GM12891 (cell line): ENCODE measurements around the gene UGT1A6.

ENCODE experiments used
- DNase-seq: peaks from one replicate; pipeline ENCODE4 v3.0.0; 2011; ENCODE audit warnings: low spot score; ENCODE audit not compliant: insufficient read length
- FAIRE-seq: peaks from 2 replicates; lab custom pipeline; 2011; peaks lifted over from hg19 to GRCh38; lab: Jason Lieb, UNC
- PAX5 ChIP-seq: IDR thresholded peaks from 2 replicates; pipeline ENCODE4 v1.6.1; 2011; ENCODE audit warnings: low read length, moderate library complexity, mild to moderate bottlenecking; ENCODE audit not compliant: insufficient read depth, severe bottlenecking
- POLR2A ChIP-seq: IDR thresholded peaks from 2 replicates; pipeline ENCODE4 v1.6.1; 2011; ENCODE audit warnings: low read depth, low read length, control low read depth
- POLR2AphosphoS5 ChIP-seq: IDR thresholded peaks from 2 replicates; pipeline ENCODE4 v1.6.1; 2011; ENCODE audit warnings: low read depth, low read length, control low read depth
- POU2F2 ChIP-seq: IDR thresholded peaks from 2 replicates; pipeline ENCODE4 v1.6.1; 2011; ENCODE audit warnings: low read depth, mild to moderate bottlenecking, control low read depth, low read length, moderate library complexity
- SPI1 ChIP-seq: IDR thresholded peaks from 2 replicates; pipeline ENCODE4 v1.6.1; 2011; ENCODE audit warnings: low read depth, low read length, control low read depth
- TAF1 ChIP-seq: IDR thresholded peaks from 2 replicates; pipeline ENCODE4 v1.6.1; 2011; ENCODE audit warnings: low read depth, low read length, control low read depth

UGT1A6 gene

GRCh38 chr2:233811732-233812131, 119.0 kb downstream of the UGT1A6 start:
- FAIRE-seq (no peak), DNase-seq (no peak)
- TF ChIP-seq TAF1: no peak

GRCh38 chr2:233813236-233814055, 120.8 kb downstream of the UGT1A6 start:
- TF ChIP-seq POLR2A: no peak
- no peak for TF ChIP-seq TAF1
- no peak for TF ChIP-seq POU2F2
- TF ChIP-seq SPI1: no peak
- no peak for TF ChIP-seq PAX5
- DNase-seq (no peak), FAIRE-seq (no peak)

- FAIRE-seq: no peak
Measured at GRCh38 chr2:233814056-233814835, 121.6 kb downstream of the UGT1A6 start.

GRCh38 chr2:233815861-233816260, 123.2 kb downstream of the UGT1A6 start:
- TF ChIP-seq PAX5 (no peak), POLR2AphosphoS5 (no peak), TAF1 (no peak), SPI1 (no peak), POLR2A (no peak), POU2F2 (no peak)
- DNase-seq (no peak), FAIRE-seq (no peak)

More at GRCh38 chr2:233814056-233814835, 121.6 kb downstream of the UGT1A6 start:
- TF ChIP-seq POLR2AphosphoS5 (no peak), POLR2A (no peak), POU2F2 (no peak), TAF1 (no peak), SPI1 (no peak), PAX5 (no peak)
- DNase-seq: no peak

- TF ChIP-seq PAX5 (no peak), POLR2A (no peak), TAF1 (no peak), POLR2AphosphoS5 (no peak), SPI1 (no peak), POU2F2 (no peak)
- FAIRE-seq (no peak), DNase-seq (no peak)
Measured at GRCh38 chr2:233816334-233816733, 123.6 kb downstream of the UGT1A6 start.

- no peak for TF ChIP-seq TAF1
- no peak for TF ChIP-seq SPI1
- no peak for TF ChIP-seq POLR2A
- TF ChIP-seq POLR2AphosphoS5: no peak
- no peak for TF ChIP-seq POU2F2
- no peak for TF ChIP-seq PAX5
- DNase-seq (no peak), FAIRE-seq (no peak)
Measured at GRCh38 chr2:233816771-233817170, 124.1 kb downstream of the UGT1A6 start.

GRCh38 chr2:233817361-233817911, 124.7 kb downstream of the UGT1A6 start:
- DNase-seq (no peak), FAIRE-seq (no peak)
- TF ChIP-seq POU2F2 (no peak), PAX5 (no peak), POLR2A (no peak), SPI1 (no peak), POLR2AphosphoS5 (no peak), TAF1 (no peak)

- no peak for TF ChIP-seq PAX5
- TF ChIP-seq TAF1: no peak
- no peak for TF ChIP-seq POU2F2
- TF ChIP-seq POLR2AphosphoS5: no peak
- no peak for TF ChIP-seq SPI1
- TF ChIP-seq POLR2A: no peak
- FAIRE-seq: no peak
- DNase-seq: no peak
Measured at GRCh38 chr2:233817995-233818638, 125.4 kb downstream of the UGT1A6 start.
